Naive B cell (primary cell): ENCODE measurements around the gene CFP. TPM values are rescaled to one million over a fixed set of nuclear protein-coding genes. Genes with fewer than 3 reads are reported as not detected.
A peak's percentile ranks its signal among the peaks of the same experiment; 100 is the strongest.

Source experiments
- ATAC-seq, 2 donors: fragments of 150-1000 bp; cut with Tn5 transposase; 2 replicates each; pipeline ENCODE4 v1.10.0; 2021; ENCODE audit warnings: low read depth in 2 of 2, mild to moderate bottlenecking in 2 of 2, moderate library complexity in 2 of 2
- DNase-seq: peaks from one replicate; pipeline ENCODE4 v3.0.0; 2022
- H3K27ac Mint-ChIP-seq, 6 donors: one replicate each; pipeline ENCODE4 v1.8.0; 2020 to 2022; ENCODE audit warnings: mild to moderate bottlenecking in 6 of 6, mixed read lengths in 6 of 6, moderate library complexity in 5 of 6, inconsistent platforms in 2 of 6
- H3K27me3 Mint-ChIP-seq, 3 donors: one replicate each; pipeline ENCODE4 v1.8.0; 2021 to 2022; ENCODE audit warnings: mixed read lengths in 3 of 3, mild to moderate bottlenecking in 1 of 3
- H3K36me3 Mint-ChIP-seq, 2 donors: one replicate each; pipeline ENCODE4 v1.8.0; 2020 to 2022; ENCODE audit warnings: mixed read lengths in 2 of 2, inconsistent platforms in 1 of 2, mild to moderate bottlenecking in 1 of 2
- H3K4me1 Mint-ChIP-seq, 3 donors: one replicate each; pipeline ENCODE4 v1.8.0; 2020 to 2022; ENCODE audit warnings: mixed read lengths in 3 of 3, inconsistent platforms in 1 of 3, mild to moderate bottlenecking in 1 of 3, moderate library complexity in 1 of 3
- H3K4me3 Mint-ChIP-seq, 8 donors: one replicate each; pipeline ENCODE4 v1.8.0; 2020 to 2022; ENCODE audit warnings: mild to moderate bottlenecking in 8 of 8, mixed read lengths in 8 of 8, moderate library complexity in 8 of 8, inconsistent platforms in 2 of 8
- H3K9me3 Mint-ChIP-seq, 7 donors: one replicate each; pipeline ENCODE4 v1.8.0; 2020 to 2022; ENCODE audit warnings: mixed read lengths in 7 of 7, mild to moderate bottlenecking in 5 of 7, inconsistent platforms in 2 of 7, moderate library complexity in 1 of 7
- polyA plus RNA-seq, 6 donors: library from polyadenylated mRNA; unstranded; fragments of 300-500 nt; fragmentation: Illumina TruSeq; gene quantifications; one replicate each; pipeline ENCODE4 v1.2.3, GENCODE V29; 2021; ENCODE audit warnings: low read depth in 6 of 6

CFP gene
- polyA plus RNA-seq, 6 donors from 2014 or later: 0.70 to 1.7 (median 1.4) TPM; not detected in 1

DNA sequence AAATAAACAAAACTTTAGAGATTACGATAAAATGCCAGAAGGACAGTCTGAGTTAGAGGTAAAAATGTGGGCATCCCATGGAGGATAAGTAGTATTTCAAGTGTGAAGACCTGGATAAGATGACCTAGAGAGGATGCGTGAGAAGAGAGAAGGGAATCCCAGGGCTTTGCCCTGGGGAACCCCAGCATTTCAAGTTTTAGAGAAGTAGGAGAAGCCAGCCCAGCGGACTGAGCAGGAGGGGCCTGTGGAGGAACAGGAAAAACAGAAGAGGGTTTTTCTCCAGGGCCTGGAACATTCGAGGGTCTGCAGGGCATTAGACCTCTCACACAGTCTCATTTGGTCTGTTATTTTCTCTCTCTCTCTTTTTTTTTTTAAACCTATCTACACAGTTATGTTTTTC, 2.9 kb upstream of the CFP start:
- Mint-ChIP-seq H3K27me3 (peaks cover 0 to 5% (median 0%) of the 10 kb centered on the region in 3 donors), H3K27ac (peak overlapping the region in 1 of 6 donors; percentile 63), H3K36me3 (no peaks in the 10 kb centered on the region), H3K4me1 (peaks cover 11 to 22% (median 13%) of the 10 kb centered on the region in 3 donors), H3K4me3 (no peak overlapping the region), H3K9me3 (peaks cover 0 to 2% (median 0%) of the 10 kb centered on the region in 7 donors)
- no peak for DNase-seq
- ATAC-seq: no peak

DNA sequence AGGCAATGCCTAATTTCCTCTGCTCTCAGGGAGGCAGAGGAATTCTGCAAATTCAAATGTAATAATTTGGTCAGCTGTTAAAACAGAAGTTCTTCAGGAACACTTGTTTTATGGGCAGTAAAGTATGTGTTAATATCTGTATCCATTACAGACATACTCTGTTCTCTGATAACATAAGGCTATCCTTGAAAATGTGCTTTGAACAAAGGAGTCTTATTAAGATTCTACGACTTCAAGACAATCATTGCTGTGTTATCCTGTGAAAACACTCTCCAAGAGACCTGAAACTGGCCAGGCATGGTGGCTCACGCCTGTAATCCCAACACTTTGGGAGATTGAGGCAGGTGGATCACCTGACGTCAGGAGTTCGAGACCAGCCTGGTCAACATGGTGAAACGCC, 1.9 kb upstream of the CFP start:
- Mint-ChIP-seq H3K4me1 (peaks cover 6 to 18% (median 8%) of the 10 kb centered on the region in 3 donors), H3K27me3 (peaks cover 0 to 6% (median 0%) of the 10 kb centered on the region in 3 donors), H3K4me3 (no peak overlapping the region), H3K36me3 (no peaks in the 10 kb centered on the region), H3K9me3 (peaks cover 0 to 2% (median 0%) of the 10 kb centered on the region in 7 donors), H3K27ac (no peak overlapping the region)
- DNase-seq: no peak
- ATAC-seq: no peak

DNA sequence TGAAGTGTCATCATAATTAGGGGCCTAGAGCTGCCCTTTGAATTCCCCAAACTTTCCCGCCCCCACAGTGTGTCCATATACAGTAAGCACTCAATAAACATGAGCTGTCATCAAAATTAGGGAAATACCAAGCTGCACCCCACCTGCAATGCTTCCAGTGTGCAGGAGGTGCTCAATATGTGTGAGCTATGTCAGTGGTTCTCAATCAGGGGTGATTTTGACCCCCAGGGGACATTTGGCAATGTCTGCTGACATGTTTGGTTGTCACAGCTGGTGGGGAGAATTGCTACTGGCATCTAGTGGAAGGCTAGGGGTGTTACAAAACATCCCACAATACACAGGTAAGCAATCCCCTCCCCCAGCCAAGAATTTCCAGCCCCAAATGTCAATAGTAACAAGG, 748 bp downstream of the CFP start:
- Mint-ChIP-seq H3K4me3 (no peak overlapping the region), H3K9me3 (peaks cover 0 to 2% (median 0%) of the 10 kb centered on the region in 7 donors), H3K27ac (no peak overlapping the region), H3K27me3 (peaks cover 7 to 16% (median 7%) of the 10 kb centered on the region in 3 donors), H3K36me3 (no peaks in the 10 kb centered on the region), H3K4me1 (peaks cover 6 to 18% (median 10%) of the 10 kb centered on the region in 3 donors)
- ATAC-seq: peak; percentile 35 to 52
- DNase-seq: no peak

DNA sequence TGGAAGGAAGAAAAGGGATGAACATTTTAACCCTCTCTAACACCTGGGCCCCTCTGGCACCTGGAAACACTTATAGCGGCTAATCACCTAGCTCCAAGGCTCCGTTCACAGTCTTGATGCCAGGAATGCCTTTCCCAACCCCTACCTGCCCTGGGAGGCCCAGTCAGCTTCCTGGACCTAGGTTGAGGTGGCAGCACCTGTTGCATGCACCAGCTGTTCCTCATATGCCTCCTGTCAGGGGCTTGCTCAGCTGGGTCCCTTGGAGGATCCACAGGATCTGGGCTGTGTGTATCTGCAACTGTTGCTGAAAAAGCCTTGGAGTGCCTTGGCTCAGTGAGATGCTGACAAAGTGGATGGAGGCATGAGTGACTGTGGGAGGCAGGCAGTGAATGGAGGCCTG, 4.4 kb downstream of the CFP start:
- DNase-seq (no peak), ATAC-seq (no peak)
- peaks cover 0 to 8% (median 0%) of the 10 kb centered on the region in 7 donors for H3K9me3 Mint-ChIP-seq
- H3K36me3 Mint-ChIP-seq: no peaks in the 10 kb centered on the region
- H3K27me3 Mint-ChIP-seq: peaks cover 18 to 38% (median 32%) of the 10 kb centered on the region in 3 donors
- no peak overlapping the region for H3K27ac Mint-ChIP-seq
- H3K4me3 Mint-ChIP-seq: no peak overlapping the region
- peaks cover 6 to 18% (median 13%) of the 10 kb centered on the region in 3 donors for H3K4me1 Mint-ChIP-seq

GRCh38 chrX:47623540-47624027, 6.1 kb downstream of the CFP start:
- Mint-ChIP-seq H3K9me3 (peaks cover 0 to 9% (median 0%) of the 10 kb centered on the region in 7 donors), H3K4me1 (peaks cover 4 to 7% (median 5%) of the 10 kb centered on the region in 3 donors), H3K27ac (no peak overlapping the region), H3K27me3 (peaks cover 25 to 42% (median 41%) of the 10 kb centered on the region in 3 donors), H3K36me3 (peaks cover 0 to 4% of the 10 kb centered on the region in 2 donors), H3K4me3 (peak overlapping the region; percentile 9 to 90 (median 66))
- ATAC-seq (peak; percentile 15 to 29), DNase-seq (peak; percentile 13)

GRCh38 chrX:47621851-47622250, 7.9 kb downstream of the CFP start:
- ATAC-seq (no peak), DNase-seq (no peak)
- H3K9me3 Mint-ChIP-seq: peaks cover 0 to 11% (median 2%) of the 10 kb centered on the region in 7 donors
- no peak overlapping the region for H3K27ac Mint-ChIP-seq
- H3K36me3 Mint-ChIP-seq: peaks cover 0 to 5% of the 10 kb centered on the region in 2 donors
- H3K4me1 Mint-ChIP-seq: peaks cover 0 to 7% (median 4%) of the 10 kb centered on the region in 3 donors
- no peak overlapping the region for H3K4me3 Mint-ChIP-seq
- H3K27me3 Mint-ChIP-seq: peaks cover 40 to 58% (median 52%) of the 10 kb centered on the region in 3 donors

DNA sequence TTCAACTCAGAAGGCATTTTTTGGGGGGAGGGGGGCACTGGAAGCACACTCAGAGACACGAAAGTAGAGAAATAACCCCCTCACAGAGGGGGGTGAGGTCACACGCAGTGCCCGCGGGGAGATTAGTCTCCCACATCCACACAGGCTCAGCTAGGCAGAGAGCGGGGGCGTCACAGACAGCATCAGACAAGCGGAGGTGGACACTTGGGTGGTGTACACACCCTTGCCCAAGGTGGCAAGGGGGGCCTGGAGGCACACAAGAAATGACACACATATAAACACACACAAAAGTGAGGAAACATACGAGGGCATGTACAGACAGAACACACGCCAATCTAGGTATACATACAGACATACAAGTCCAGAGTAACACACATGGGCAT, 9.4 kb downstream of the CFP start:
- H3K27ac Mint-ChIP-seq: peak overlapping the region in 2 of 6 donors; percentile 27 to 88
- peaks cover 0 to 7% (median 4%) of the 10 kb centered on the region in 3 donors for H3K4me1 Mint-ChIP-seq
- peaks cover 0 to 11% (median 2%) of the 10 kb centered on the region in 7 donors for H3K9me3 Mint-ChIP-seq
- ATAC-seq (no peak), DNase-seq (no peak)
- H3K4me3 Mint-ChIP-seq: peak overlapping the region in 4 of 8 donors; percentile 51 to 61 (median 53)
- H3K36me3 Mint-ChIP-seq: peaks cover 0 to 5% of the 10 kb centered on the region in 2 donors
- peaks cover 43 to 67% (median 61%) of the 10 kb centered on the region in 3 donors for H3K27me3 Mint-ChIP-seq

GRCh38 chrX:47619486-47620302, 10.0 kb downstream of the CFP start, which contains the start of gene SYN1:
Gene SYN1 (minus strand): TSS chrX:47619857. CDS start chrX:47619728, 129 bp downstream.
- H3K4me1 Mint-ChIP-seq: peaks cover 0 to 7% (median 4%) of the 10 kb centered on the region in 3 donors
- H3K4me3 Mint-ChIP-seq: peak within 1 kb of the TSS in 7 of 8 donors; percentile 48 to 78 (median 58)
- peaks cover 38 to 61% (median 55%) of the 10 kb centered on the region in 3 donors for H3K27me3 Mint-ChIP-seq
- H3K36me3 Mint-ChIP-seq: peaks cover 0 to 5% of the 10 kb centered on the region in 2 donors
- peaks cover 0 to 11% (median 2%) of the 10 kb centered on the region in 7 donors for H3K9me3 Mint-ChIP-seq
- DNase-seq: peak; percentile 73
- H3K27ac Mint-ChIP-seq: peak within 1 kb of the TSS in 3 of 6 donors; percentile 59 to 96 (median 88)
- ATAC-seq: peak; percentile 87 to 88

DNA sequence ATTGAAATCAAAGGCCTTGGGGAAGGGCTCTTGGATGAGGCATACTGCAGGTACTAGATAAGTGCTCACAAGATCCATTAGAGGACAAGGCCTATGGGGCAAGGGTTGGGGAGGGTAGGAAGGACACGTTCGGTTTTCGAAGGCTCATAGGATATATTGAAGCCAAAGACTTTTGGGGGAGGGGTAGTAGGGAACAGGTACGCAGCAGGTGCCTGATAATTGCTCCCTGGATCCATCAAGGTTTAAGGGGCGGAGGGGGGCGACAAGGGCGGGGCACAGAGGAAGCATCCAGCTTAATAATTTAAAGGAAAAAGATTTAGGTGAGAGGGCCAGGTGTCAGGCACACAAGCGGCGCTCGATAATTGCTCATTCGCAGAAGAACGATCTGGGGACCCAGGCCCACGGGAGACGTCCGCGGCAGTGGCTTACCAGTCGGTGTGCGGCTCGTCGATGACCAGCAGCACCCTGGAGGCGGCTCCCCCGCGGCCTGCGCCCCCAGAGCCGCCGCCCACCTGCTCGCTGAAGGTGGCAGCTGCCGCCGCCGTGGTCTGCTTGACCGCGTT, 10.7 kb downstream of the CFP start:
- no peak for ATAC-seq
- Mint-ChIP-seq H3K4me1 (peaks cover 0 to 4% (median 3%) of the 10 kb centered on the region in 3 donors), H3K4me3 (peak overlapping the region in 7 of 8 donors; percentile 15 to 78 (median 55)), H3K27me3 (peaks cover 37 to 63% (median 59%) of the 10 kb centered on the region in 3 donors), H3K9me3 (peaks cover 0 to 11% (median 2%) of the 10 kb centered on the region in 7 donors), H3K36me3 (peaks cover 0 to 5% of the 10 kb centered on the region in 2 donors), H3K27ac (peak overlapping the region in 2 of 6 donors; percentile 59 to 96)
- no peak for DNase-seq

DNA sequence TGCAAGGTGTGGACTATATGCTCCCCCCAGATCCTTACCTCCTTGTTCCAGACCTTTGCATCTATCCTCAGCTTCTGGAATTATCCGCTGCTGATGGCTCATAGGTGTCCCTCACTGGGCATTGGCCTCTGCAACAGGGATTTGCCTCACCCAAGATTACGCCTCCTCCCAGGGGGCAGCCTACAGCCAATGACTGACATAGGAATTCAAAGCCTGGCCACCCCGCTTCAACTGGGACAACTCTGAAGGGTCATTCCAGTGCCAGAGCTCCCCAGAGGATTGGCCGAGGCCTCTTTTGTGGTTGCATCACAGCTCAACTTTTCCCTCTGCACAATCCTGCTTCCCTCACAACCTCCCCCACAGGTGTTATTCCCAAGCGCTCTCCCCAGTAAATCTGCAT, 15.1 kb downstream of the CFP start:
- Mint-ChIP-seq H3K4me3 (no peak overlapping the region), H3K4me1 (peaks cover 0 to 4% (median 0%) of the 10 kb centered on the region in 3 donors), H3K9me3 (peaks cover 0 to 14% (median 0%) of the 10 kb centered on the region in 7 donors), H3K36me3 (peaks cover 0 to 5% of the 10 kb centered on the region in 2 donors), H3K27ac (no peak overlapping the region), H3K27me3 (peaks cover 22 to 51% (median 35%) of the 10 kb centered on the region in 3 donors)
- no peak for ATAC-seq
- no peak for DNase-seq

GRCh38 chrX:47613082-47613481, 16.6 kb downstream of the CFP start:
- ATAC-seq (no peak), DNase-seq (no peak)
- Mint-ChIP-seq H3K27ac (no peak overlapping the region), H3K4me3 (no peak overlapping the region), H3K9me3 (peaks cover 0 to 9% (median 0%) of the 10 kb centered on the region in 7 donors), H3K36me3 (no peaks in the 10 kb centered on the region), H3K4me1 (peaks cover 0 to 3% (median 3%) of the 10 kb centered on the region in 3 donors), H3K27me3 (peaks cover 13 to 46% (median 25%) of the 10 kb centered on the region in 3 donors)

- H3K36me3 Mint-ChIP-seq: no peaks in the 10 kb centered on the region
- H3K4me3 Mint-ChIP-seq: no peak overlapping the region
- DNase-seq (no peak), ATAC-seq (no peak)
- H3K27me3 Mint-ChIP-seq: peaks cover 7 to 44% (median 18%) of the 10 kb centered on the region in 3 donors
- H3K9me3 Mint-ChIP-seq: peaks cover 0 to 10% (median 0%) of the 10 kb centered on the region in 7 donors
- H3K27ac Mint-ChIP-seq: no peak overlapping the region
- H3K4me1 Mint-ChIP-seq: peaks cover 0 to 6% (median 5%) of the 10 kb centered on the region in 3 donors
Measured at GRCh38 chrX:47612418-47612817, 17.3 kb downstream of the CFP start.

GRCh38 chrX:47611926-47612325, 17.8 kb downstream of the CFP start:
- ATAC-seq (no peak), DNase-seq (no peak)
- peak overlapping the region in 1 of 6 donors; percentile 77 for H3K27ac Mint-ChIP-seq
- H3K4me3 Mint-ChIP-seq: no peak overlapping the region
- H3K36me3 Mint-ChIP-seq: no peaks in the 10 kb centered on the region
- peaks cover 4 to 39% (median 14%) of the 10 kb centered on the region in 3 donors for H3K27me3 Mint-ChIP-seq
- peaks cover 0 to 6% (median 5%) of the 10 kb centered on the region in 3 donors for H3K4me1 Mint-ChIP-seq
- peaks cover 0 to 9% (median 0%) of the 10 kb centered on the region in 7 donors for H3K9me3 Mint-ChIP-seq
